Measurements from ENCODE around the gene GALC.

DNA sequence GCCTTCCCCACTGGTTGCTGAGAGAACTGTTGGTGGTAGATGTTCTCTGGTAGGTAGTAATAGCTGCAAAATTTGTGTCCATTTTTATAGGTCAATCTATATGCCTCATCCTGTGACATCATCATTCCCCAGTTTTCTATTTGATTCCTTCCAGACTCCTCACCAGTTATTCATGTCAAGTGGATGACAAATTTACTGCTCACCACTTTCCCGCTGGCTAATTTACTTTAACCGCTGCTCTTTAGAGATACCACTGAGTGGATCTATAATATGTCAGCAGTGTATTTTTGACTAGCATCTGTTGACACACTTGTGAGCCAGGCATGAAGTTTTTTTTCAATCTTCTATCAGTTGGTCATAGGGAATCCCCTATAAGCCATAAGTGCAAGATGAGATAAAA is 36.5 kb upstream of the GALC start:
- TF ChIP-seq, protein P1, sequence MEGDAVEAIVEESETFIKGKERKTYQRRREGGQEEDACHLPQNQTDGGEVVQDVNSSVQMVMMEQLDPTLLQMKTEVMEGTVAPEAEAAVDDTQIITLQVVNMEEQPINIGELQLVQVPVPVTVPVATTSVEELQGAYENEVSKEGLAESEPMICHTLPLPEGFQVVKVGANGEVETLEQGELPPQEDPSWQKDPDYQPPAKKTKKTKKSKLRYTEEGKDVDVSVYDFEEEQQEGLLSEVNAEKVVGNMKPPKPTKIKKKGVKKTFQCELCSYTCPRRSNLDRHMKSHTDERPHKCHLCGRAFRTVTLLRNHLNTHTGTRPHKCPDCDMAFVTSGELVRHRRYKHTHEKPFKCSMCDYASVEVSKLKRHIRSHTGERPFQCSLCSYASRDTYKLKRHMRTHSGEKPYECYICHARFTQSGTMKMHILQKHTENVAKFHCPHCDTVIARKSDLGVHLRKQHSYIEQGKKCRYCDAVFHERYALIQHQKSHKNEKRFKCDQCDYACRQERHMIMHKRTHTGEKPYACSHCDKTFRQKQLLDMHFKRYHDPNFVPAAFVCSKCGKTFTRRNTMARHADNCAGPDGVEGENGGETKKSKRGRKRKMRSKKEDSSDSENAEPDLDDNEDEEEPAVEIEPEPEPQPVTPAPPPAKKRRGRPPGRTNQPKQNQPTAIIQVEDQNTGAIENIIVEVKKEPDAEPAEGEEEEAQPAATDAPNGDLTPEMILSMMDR (conservative IDR thresholded peaks at IDR 0.05; ENCODE audit: low read length) = no peak
- TF ChIP-seq EZH2phosphoT487 (IDR thresholded peaks at IDR 0.05; ENCODE audit: borderline replicate concordance) = no peak
